Breast epithelium (tissue), 4 donors: ENCODE measurements around the gene GFPT2. TPM values are rescaled to one million over a fixed set of nuclear protein-coding genes. Genes with fewer than 3 reads are reported as not detected.

ENCODE experiments used
- DNase-seq, 2 donors: peaks; one replicate each; pipeline ENCODE4 v3.0.0-alpha.2; 2019; ENCODE audit warnings: low spot score in 2 of 2
- H3K27ac ChIP-seq, 2 donors: fragments of 200-600 bp; sonication (generic) in 1 of 2; one replicate each; pipeline ENCODE4 v1.5.1; 2016 to 2019; ENCODE audit warnings: mild to moderate bottlenecking in 1 of 2
- H3K27me3 ChIP-seq, 2 donors: fragments of 200-600 bp; sonication (generic) in 1 of 2; one replicate each; pipeline versions ENCODE4 v1.5.1 to v1.6.0; 2017 to 2019; ENCODE audit warnings: control low read depth in 1 of 2, mild to moderate bottlenecking in 1 of 2
- H3K36me3 ChIP-seq: fragments of 200-600 bp; one replicate; pipeline ENCODE4 v1.5.1; 2019
- H3K4me1 ChIP-seq, 2 donors: fragments of 200-600 bp; sonication (generic); one replicate each; pipeline ENCODE4 v1.5.1; 2016 to 2019; ENCODE audit warnings: control low read depth in 1 of 2
- H3K4me3 ChIP-seq, 3 donors: fragments of 200-600 bp; sonication (generic); 1 replicate in 2 of 3; 2 replicates in 1 of 3; pipeline ENCODE4 v1.5.1; 2016 to 2019; ENCODE audit warnings: mild to moderate bottlenecking in 3 of 3, moderate library complexity in 2 of 3
- H3K9me3 ChIP-seq, 2 donors: fragments of 200-600 bp; sonication (generic) in 1 of 2; one replicate each; pipeline ENCODE4 v1.5.1; 2016 to 2019; ENCODE audit warnings: control low read depth in 1 of 2
- POLR2A ChIP-seq: fragments of 450-650 bp; IDR thresholded peaks from one replicate; pipeline ENCODE4 v1.6.1; 2016; ENCODE audit warnings: antibody characterized with exemption, mild to moderate bottlenecking, moderate library complexity
- POLR2AphosphoS5 ChIP-seq, 3 donors: sonication (generic); formaldehyde crosslinking; IDR thresholded peaks; one replicate each; pipeline ENCODE4 v1.6.1; 2017; ENCODE audit warnings: antibody characterized with exemption in 3 of 3
- intact Hi-C: fragments of 100-400 bp; cut with DNase I; formaldehyde crosslinking; loops from one replicate; pipeline ENCODE4 v1.15.1; 2023; ENCODE audit warnings: low total_unique reads
- total RNA-seq, 3 donors: library from RNA; depleted of rRNA; stranded (reverse); fragments of >200 nt; gene quantifications; one replicate each; pipeline ENCODE4 v1.1.0, GENCODE V29; 2016
- TF ChIP-seq, protein P1 (sequence below), 3 donors: fragments of 450-650 bp; IDR thresholded peaks; one replicate each; pipeline ENCODE4 v1.5.1; 2016 to 2017; ENCODE audit warnings: antibody characterized with exemption in 3 of 3, mild to moderate bottlenecking in 3 of 3, moderate library complexity in 3 of 3

GFPT2 gene
- total RNA-seq, 3 donors from 2014 or later, result 27.2 to 60.0 (median 52.5) TPM

DNA sequence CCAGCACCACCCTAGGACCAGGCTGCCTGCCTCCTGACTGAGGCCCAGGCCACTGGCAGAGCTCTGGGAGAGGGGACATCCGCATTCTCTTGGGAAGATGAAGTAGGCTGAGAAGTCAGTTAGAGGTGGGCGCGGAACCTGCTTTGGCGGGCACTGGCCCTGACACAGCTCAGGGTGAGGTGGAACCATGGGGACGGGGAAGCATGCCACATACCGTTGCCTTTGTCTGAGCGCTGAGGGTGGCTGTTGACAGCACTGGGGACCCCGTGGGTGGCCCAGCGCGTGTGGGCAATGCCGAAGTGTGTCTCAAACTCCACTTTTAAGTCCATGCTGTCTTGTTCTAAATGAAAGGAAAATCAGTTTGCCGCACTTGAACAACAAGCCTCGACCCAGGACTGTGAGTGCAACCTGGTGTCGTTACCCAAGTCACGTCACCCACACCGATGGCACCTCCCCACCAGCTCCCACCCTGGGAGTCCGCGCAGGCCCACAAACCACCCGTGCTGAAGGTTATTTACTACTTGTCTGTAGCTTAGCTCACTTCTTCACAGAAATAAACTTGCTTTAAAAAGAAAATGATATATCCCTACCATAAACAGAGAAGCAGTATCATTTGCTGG lies 17.4 kb downstream of the GFPT2 start:
- TF ChIP-seq POLR2A, result no peak
- no peak for TF ChIP-seq POLR2AphosphoS5 (IDR thresholded peaks at IDR 0.05)
- intact Hi-C loops, result no loop called here
- Histone ChIP-seq H3K27me3 (no peaks in the 10 kb centered on the region), H3K4me3 (no peak overlapping the region), H3K9me3 (no peaks in the 10 kb centered on the region), H3K27ac (peak overlapping the region in 1 of 2 donors; percentile 3), H3K4me1 (no peaks in the 10 kb centered on the region), H3K36me3 (no peaks in the 10 kb centered on the region)
- DNase-seq, result no peak

DNA sequence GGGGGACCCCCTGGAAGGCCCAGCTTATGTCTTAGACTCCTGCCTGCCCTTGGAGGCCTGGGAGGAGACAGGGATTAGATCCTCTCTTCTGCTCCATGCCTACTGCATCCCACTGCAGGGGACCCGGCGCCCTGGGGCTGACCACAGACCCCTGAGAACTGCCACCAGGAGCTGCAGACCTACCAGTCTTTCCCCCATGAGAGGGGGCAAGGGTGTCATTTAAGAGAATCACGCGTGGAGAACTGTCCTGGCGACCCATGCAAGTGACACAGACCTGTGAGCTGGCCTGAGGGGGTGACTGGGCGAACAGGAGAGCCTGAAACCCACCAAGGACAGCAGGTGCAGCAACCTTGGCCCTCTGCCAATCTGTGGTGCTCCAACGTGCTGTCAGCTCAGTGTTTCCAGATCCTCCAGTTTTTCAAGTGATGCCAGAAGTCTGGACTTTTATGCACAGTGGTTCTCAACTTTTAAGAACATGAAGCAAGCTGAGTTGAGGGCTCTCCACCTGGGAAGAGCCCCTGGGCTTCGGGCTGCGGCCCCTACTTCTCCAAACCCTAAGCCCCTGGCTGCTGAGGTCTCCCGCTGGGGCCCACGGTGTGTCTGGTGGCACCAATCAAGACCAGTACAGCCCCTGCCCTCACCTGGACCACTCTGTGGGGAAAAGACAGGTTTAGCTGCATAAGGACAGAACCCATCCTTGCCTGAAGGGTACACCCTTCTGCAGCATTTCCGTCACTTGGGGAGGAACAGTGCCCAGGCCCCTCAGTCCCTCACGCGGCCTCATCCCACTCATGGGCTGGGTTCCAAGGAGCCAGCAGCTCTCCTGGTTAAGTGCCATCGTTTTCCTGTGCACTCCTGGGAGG lies 18.2 kb downstream of the GFPT2 start:
- TF ChIP-seq, protein P1, sequence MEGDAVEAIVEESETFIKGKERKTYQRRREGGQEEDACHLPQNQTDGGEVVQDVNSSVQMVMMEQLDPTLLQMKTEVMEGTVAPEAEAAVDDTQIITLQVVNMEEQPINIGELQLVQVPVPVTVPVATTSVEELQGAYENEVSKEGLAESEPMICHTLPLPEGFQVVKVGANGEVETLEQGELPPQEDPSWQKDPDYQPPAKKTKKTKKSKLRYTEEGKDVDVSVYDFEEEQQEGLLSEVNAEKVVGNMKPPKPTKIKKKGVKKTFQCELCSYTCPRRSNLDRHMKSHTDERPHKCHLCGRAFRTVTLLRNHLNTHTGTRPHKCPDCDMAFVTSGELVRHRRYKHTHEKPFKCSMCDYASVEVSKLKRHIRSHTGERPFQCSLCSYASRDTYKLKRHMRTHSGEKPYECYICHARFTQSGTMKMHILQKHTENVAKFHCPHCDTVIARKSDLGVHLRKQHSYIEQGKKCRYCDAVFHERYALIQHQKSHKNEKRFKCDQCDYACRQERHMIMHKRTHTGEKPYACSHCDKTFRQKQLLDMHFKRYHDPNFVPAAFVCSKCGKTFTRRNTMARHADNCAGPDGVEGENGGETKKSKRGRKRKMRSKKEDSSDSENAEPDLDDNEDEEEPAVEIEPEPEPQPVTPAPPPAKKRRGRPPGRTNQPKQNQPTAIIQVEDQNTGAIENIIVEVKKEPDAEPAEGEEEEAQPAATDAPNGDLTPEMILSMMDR (IDR thresholded peaks at IDR 0.05), result no peak
- TF ChIP-seq POLR2AphosphoS5 (IDR thresholded peaks at IDR 0.05) (no peak), POLR2A (no peak)
- no peaks in the 10 kb centered on the region for H3K36me3 ChIP-seq
- no peaks in the 10 kb centered on the region for H3K9me3 ChIP-seq
- intact Hi-C loops, result no loop called here
- DNase-seq, result no peak
- H3K27me3 ChIP-seq, result no peaks in the 10 kb centered on the region
- H3K4me3 ChIP-seq, result no peak overlapping the region
- peak overlapping the region in 1 of 2 donors; percentile 38 for H3K27ac ChIP-seq
- H3K4me1 ChIP-seq, result no peaks in the 10 kb centered on the region

DNA sequence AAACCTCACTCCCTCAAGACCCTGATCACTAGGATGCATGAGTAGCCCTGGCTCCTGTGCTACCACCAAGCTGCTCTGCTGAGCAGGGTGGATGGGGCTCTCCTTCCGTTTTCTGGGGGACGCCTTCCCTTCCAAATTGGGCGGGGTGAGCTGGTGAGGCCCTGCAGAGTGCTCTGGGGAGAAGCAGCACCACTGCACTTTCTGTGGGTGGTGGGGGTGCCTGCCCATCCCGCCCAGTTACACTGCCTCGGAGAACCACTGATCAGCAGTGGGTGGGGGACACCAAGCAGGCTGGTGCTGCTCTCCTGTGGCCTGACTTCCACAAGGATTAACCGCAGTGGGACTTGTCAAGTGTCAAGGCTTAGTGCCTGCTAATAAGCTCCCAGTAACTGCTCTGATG lies 19.0 kb downstream of the GFPT2 start:
- Histone ChIP-seq H3K9me3 (no peaks in the 10 kb centered on the region), H3K4me3 (no peak overlapping the region), H3K4me1 (no peaks in the 10 kb centered on the region), H3K27ac (peak overlapping the region in 1 of 2 donors; percentile 38), H3K36me3 (no peaks in the 10 kb centered on the region), H3K27me3 (no peaks in the 10 kb centered on the region)
- intact Hi-C loops, result no loop called here
- no peak for TF ChIP-seq POLR2A
- no peak for TF ChIP-seq POLR2AphosphoS5 (IDR thresholded peaks at IDR 0.05)
- TF ChIP-seq, protein P1 (IDR thresholded peaks at IDR 0.05), result no peak
- DNase-seq, result no peak

DNA sequence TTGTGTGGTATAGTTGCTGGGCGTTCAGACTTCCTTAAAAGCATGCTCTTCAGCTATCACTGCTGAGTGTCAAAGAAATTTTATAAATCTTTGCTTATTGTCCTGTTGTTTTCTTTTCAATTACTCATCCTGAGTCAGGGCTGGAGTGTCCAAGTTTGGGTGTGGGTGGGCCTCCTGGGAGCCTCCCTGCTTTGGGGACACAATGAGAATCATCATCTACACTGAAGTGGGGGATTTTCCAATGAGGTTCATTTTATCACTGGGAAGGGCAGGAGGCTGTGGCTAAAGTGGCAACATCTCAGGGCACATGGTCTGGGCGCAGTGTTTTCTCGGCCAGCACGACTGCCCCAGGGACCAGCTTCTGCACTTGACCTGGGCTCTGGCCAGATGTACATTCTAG lies 19.5 kb downstream of the GFPT2 start:
- DNase-seq, result no peak
- Histone ChIP-seq H3K27me3 (no peaks in the 10 kb centered on the region), H3K36me3 (no peaks in the 10 kb centered on the region), H3K4me1 (no peaks in the 10 kb centered on the region), H3K9me3 (no peaks in the 10 kb centered on the region), H3K4me3 (no peak overlapping the region), H3K27ac (peak overlapping the region in 1 of 2 donors; percentile 38)
- intact Hi-C loops, result no loop called here
- TF ChIP-seq, protein P1 (IDR thresholded peaks at IDR 0.05), result no peak
- no peak for TF ChIP-seq POLR2A
- TF ChIP-seq POLR2AphosphoS5 (IDR thresholded peaks at IDR 0.05), result no peak

DNA sequence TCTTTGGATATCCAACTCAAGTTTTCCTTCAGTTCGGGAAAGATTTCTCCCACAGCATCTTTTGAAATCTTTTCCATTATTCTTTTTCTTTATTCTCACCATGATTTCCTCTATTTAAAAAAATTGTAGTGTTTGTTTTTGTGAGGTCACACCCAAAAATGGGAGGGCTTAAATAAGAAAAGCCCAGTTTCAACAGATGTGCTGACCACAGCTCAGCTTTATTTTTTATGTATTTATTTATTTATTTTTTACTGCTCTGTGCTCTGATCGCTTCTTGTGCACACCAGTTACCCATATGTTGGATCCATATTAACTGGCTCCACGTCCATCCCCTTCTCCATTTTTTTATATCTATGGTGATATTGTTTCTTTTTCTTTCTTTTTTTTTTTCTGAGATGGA lies 20.3 kb downstream of the GFPT2 start:
- H3K9me3 ChIP-seq, result no peaks in the 10 kb centered on the region
- no peaks in the 10 kb centered on the region for H3K27me3 ChIP-seq
- H3K4me3 ChIP-seq, result no peak overlapping the region
- intact Hi-C loops, result no loop called here
- no peak overlapping the region for H3K27ac ChIP-seq
- no peaks in the 10 kb centered on the region for H3K4me1 ChIP-seq
- no peaks in the 10 kb centered on the region for H3K36me3 ChIP-seq
- no peak for TF ChIP-seq POLR2A
- TF ChIP-seq, protein P1 (IDR thresholded peaks at IDR 0.05), result no peak
- TF ChIP-seq POLR2AphosphoS5 (IDR thresholded peaks at IDR 0.05), result no peak
- DNase-seq, result no peak
